Stimulated activated CD8-positive, alpha-beta memory T cell treated with anti-CD3 and anti-CD28 coated beads, Interleukin-4, amount 100 ng/mL, for 1 hour (primary cell): ENCODE data around the gene KLHL6.

ENCODE experiments used
- DNase-seq, 2 donors: peaks; one replicate each; pipeline ENCODE4 v3.0.0-alpha.2; 2020; ENCODE audit warnings: low read depth in 2 of 2, low spot score in 1 of 2

Gene KLHL6

DNA sequence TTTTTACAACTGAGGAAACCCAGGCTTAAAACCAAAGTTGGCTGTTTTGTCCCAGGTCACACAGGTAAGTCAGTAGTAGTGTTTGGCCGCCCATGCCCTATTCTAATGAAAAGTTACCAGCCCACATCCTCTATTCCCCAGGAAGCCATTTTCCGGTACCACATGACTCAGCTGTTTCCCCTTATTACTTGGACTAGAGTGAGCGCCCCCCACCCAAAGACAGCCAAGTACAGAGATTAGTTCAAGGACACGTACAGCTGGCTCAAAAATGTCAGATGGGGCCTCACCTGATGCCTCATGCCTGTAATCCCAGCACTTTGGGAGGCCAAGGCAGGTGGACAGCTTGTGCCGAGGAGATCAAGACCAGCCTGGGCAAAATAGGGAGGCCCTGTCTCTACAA, 8.5 kb upstream of the KLHL6 start:
- no peak for DNase-seq

- DNase-seq, result no peak
These were observed 8.0 kb upstream of the KLHL6 start for GRCh38 chr3:183563536-183563874.

- DNase-seq, result no peak
These were observed 5.1 kb upstream of the KLHL6 start for GRCh38 chr3:183560607-183561006.

- no peak for DNase-seq
These were observed 3.0 kb upstream of the KLHL6 start for GRCh38 chr3:183558495-183558894.

GRCh38 chr3:183556722-183557121, 1.2 kb upstream of the KLHL6 start:
- no peak for DNase-seq

DNA sequence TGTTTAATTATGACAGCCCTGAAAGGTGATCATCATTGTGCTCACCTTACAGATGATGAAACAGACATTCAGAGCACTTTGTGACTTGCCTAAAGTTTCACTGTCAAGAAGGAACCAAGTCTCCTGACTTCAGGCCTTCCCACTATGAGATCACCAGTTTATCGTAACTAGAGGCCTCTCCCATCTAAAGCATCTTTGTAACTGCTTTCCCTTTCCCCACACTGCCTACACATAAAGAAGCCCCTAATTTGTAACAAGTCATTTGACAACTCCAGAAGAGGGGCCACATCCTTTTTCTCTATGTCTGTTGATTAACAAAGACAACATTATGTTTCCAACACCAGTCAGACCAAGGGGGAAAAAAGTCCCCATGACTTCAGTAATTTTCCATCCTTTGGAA, 1.1 kb downstream of the KLHL6 start:
- no peak for DNase-seq

DNA sequence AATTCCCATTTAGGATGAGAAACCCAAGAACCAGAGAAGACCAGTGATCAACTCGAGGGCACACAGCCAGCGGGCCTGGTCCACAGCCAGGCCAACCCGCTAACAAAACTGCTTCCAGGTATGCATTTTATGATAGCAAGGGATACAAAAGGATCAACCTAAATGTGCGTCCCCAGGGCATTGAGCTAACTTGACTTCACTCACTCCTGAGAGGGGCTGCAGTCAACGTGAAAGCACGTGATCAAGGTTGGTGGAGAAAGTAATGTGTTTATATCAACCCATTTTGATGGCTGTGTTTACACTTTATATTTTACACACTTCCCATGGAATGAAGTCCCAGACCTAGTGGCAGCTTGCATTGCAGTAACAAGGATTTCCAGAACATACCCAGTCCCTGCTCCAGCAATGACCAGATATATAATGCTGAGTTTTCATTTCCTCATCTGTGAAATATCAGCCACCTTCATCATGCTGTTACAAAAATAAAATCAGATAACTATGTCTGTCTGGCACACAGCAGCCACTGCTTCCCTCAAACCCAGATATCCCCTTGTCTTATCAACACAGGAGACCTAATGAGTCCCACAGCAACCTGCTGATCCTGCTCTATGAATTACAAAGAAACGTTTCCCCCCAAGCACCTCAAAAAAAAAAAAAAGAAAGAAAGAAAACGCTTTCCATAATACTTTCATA, 2.0 kb downstream of the KLHL6 start:
- DNase-seq, result no peak

GRCh38 chr3:183551930-183552329, 3.6 kb downstream of the KLHL6 start:
- no peak for DNase-seq

DNA sequence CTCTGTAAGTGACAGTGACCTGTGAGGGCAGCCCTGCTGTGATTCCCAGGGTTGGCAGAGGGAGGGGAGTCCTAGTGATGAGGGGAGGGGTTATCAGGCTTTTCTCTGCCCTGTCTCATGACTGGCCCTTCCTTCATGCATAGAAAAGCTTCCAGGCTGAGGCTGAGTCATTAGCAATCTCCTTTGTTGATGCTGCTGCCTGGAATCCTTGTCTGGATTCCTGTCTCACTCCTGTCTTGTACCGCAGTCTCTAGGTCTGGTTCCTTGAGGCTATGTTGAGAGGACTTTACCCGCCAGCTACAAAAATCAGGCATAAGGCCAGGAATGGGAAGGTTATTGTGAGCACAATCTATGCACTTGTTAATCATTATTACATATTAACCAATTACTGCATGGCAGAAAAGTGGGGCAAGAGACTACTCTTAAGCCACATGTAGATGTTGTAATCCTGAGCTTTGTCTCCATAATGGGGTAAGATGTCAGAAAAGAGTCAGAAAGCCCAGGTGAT, 7.2 kb downstream of the KLHL6 start:
- DNase-seq, result no peak

GRCh38 chr3:183546625-183547024, 8.9 kb downstream of the KLHL6 start:
- DNase-seq, result no peak

DNA sequence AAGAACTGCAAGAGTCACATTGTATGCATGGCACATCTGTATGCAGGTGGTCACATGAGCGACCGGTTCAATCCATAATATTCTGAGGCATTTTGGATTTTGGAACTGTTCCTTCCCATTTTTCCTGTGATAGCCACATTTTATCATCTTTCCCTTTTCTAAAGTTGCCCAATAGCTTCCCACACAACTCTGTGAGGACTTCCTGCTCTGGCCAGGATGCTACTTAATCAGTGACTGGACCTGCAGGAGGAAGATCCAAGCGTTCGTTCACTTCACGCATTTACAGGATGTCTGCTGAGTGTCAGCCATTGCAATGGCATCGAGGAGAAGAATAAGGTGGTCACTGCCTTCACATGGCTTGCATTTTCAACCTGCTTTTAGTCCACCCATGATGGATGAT, 9.8 kb downstream of the KLHL6 start:
- DNase-seq, result no peak

DNA sequence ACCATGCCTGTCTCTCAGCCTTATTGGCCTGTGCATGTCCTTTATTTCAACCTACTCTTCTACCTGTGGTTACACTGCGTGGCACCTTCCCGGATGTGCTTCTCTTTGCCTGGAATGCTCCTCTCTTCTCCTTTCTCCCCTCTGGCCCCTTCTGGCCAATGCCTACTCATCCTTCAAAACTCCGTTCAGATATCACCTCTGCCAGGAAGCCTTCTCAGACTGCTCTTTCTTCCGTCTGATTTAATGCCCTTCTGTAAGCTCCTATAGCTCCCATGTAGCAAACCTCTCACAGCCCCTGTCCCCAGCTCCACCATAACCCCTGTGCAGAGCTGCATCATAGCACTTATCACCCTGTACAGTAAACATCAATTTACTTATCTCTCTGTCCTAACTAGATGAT, 13.2 kb downstream of the KLHL6 start:
- DNase-seq, result no peak

- no peak for DNase-seq
These were observed 13.8 kb downstream of the KLHL6 start for GRCh38 chr3:183541738-183542137.

DNA sequence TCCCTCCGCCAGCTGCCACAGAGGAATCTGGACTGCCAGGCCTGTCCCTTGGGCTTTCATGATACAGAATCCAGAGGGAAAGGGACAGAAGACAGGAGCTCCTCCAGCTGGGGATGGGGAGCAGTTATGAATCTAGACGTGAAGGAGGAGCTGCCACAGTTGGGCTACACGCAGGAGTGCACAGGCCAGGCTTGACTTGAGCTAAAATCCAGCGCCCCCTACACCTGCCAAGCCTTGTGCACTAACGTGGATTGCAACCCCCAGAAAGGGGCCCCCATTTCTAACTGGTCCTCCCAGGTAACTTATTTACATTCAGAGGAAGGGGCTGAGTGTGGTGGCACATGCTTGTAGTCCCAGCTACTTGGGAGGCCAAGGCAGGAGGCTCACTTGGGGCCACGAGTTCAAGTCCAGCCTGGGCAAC, 14.3 kb downstream of the KLHL6 start:
- DNase-seq, result no peak

- no peak for DNase-seq
These were observed 14.8 kb downstream of the KLHL6 start for GRCh38 chr3:183540501-183541234.

DNA sequence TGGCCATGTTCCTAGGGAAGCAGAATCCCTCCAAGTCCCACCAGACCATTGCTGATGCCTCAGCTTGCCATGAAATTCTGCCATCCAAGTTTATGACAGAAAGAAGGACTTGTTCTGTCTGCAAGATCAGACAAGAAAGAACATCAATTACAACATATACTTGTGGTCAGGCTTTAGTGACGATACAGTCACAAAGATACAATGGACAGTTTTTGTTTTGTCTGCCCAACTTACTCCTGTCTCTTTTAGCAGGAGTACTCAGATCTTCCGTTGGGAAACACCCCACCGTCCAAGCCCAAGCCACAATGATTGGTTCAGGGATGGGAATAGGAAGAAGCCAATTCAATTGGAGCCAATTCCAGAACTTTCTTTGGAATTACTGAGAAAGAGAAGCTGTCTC, 15.7 kb downstream of the KLHL6 start:
- no peak for DNase-seq

DNA sequence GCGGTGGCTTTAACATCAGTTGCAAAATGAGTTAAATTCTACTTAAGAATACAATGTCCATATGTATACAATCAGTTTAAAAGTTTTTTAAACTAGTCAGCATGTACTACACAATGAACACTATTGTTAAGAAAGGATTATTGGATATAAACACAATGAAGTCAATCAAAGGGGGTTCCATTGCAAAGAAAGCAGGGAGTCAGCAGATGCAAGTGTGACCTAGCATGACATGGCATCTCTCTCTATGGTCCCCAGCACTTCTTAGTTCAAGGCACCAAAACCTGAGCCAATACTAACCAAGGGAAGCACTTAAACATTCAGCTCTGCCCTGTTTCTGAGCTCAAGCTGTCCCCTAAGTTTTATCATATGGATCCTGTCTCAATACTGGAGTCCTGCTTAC, 17.0 kb downstream of the KLHL6 start:
- no peak for DNase-seq

GRCh38 chr3:183537295-183537730, 18.2 kb downstream of the KLHL6 start:
- DNase-seq, result no peak

GRCh38 chr3:183536238-183536880, 19.1 kb downstream of the KLHL6 start:
- no peak for DNase-seq

GRCh38 chr3:183534249-183534648, 21.3 kb downstream of the KLHL6 start:
- DNase-seq, result no peak

DNA sequence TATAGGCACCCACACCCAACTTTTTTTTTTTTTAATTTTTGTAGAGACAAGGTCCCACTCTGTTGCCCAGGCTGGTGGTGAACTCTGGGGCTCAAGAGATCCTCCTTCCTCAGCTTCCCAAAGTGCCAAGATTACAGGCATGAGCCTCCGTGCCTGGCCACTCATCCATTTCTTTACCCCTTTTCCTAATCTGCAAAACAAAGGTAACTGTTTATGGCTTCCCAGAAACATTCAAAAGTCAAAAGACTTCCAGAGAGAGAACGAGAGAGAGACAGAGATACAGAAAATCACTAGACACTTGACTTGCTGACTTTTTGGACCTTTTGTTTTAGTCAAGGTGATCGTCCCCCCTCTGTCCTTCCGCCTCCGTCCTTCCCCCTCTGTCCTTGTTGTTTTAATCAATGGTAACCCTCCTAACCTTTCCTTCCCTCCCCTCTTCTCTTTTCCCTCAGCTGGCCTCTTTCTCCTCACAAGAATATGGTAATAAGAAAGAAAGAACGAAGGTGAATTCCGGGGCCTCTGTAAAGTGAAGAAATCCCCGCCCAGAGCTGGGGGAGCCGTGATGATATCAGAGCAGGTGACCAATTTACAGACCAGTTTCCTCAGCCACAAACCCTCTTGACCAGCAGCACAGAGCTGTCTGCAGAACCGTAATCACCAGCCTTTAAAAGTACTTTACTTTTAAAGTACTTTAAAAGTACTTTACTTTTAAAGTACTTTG, 21.9 kb downstream of the KLHL6 start:
- no peak for DNase-seq
